ENCODE data around the gene POLR3H.
"Not testable (repeated sequence)": the region's sequence is repeated elsewhere in the genome, so short reads cannot be mapped to it uniquely, and the experiment has no call there.

POLR3H gene

DNA sequence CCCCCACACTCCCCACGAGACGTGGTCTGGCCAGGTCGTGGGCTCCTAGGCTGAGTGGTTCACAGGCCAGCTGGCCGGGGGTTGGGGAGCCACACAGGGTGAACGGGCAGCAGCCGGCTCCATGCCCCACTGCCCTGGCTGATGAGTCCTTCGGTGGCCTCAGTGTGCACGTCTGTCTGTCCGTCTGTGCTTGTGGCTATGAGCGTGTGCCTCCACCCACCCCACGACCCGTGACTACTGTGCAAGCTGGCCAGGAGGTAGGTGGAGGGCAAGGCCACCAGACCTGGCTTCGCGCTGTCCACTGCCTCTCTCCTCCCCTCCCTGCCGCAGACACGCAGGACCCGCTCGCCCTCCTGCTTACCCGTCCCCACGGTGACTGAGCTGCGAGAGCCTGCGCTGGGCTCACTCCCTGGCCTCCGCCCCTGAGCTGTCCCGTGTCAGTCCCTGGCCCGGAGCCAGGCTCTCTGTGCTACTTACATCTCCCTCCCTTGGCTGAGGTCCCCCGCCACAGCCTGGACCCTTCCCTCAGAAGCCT lies 30.6 kb upstream of the POLR3H start:
- Mint-ChIP-seq H3K4me1 (no peaks in the 10 kb centered on the region), H3K27me3 (peaks cover 5% of the 10 kb centered on the region), H3K36me3 (peaks cover 11% of the 10 kb centered on the region), H3K27ac (no peak overlapping the region), H3K4me3 (no peak overlapping the region), H3K9me3 (no peaks in the 10 kb centered on the region)
- CTCF ChIA-PET: interaction anchor here (1.4 kb wide), 1 partner anchor 15 kb away, joined by 3 read pairs; the partner anchor contains the start of gene PMM1
- DNase-seq: no peak

DNA sequence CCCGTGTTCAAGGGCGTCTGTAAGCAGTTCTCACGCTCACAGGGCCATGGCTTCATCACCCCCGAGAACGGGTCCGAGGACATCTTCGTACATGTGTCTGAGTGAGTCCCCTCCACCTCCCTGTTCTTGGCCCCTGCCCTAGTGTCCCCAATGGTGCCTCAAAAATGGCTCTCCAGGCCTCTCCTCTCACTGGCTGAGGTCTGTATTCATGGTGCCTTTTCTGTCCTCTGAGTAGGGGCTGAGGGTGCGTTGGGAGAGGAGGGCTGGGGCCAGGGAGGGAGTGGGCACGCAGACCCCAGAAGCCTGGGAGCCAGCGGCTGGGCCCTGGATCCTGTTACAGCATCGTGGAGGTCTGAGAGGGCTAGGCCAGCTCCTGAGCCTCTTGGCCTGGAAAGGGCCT lies 29.4 kb upstream of the POLR3H start:
- Mint-ChIP-seq H3K27me3 (peaks cover 12% of the 10 kb centered on the region), H3K9me3 (no peaks in the 10 kb centered on the region), H3K4me1 (no peaks in the 10 kb centered on the region), H3K36me3 (peaks cover 10% of the 10 kb centered on the region), H3K4me3 (no peak overlapping the region), H3K27ac (no peak overlapping the region)
- no peak for DNase-seq
- CTCF ChIA-PET: interaction anchor here (1.1 kb wide), 1 partner anchor 93 kb away, joined by 4 read pairs; no protein-coding TSS in a partner anchor

DNA sequence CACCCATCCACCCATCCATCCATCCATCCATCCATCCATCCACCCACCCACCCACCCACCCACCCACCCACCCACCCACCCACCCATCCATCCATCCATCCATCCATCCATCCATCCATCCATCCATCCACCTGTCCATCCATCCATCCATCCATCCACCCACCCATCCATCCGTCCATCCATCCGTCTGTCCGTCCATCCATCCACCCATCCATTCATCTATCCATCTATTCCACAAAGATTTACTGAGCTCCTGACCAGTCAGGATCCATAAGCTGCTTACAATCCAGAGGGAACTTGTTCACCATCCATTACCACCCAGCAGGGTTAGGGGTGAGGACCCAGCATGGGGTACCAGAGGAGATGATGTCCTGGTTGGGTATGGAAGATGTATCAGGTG lies 28.0 kb upstream of the POLR3H start:
- CTCF ChIA-PET, H3K27ac Mint-ChIP-seq: not testable (repeated sequence)

DNA sequence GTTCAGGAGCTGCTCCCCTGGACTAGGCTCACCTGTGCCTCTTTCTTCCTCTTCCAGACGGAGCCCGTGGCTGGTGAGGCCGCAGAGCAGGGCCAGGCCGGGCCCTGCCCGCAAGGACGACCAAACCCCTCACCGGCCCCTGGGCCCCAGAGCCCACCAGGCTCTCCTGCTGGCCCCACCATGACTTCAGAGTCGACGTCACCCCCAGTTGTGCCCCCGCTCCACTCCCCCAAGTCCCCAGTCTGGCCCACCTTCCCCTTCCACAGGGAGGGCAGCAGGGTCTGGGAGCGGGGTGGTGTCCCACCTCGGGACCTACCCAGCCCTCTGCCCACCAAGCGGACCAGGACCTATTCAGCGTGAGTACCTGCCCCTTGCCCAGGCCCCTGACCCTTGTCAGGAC lies 27.5 kb upstream of the POLR3H start:
- no peaks in the 10 kb centered on the region for H3K4me1 Mint-ChIP-seq
- no peaks in the 10 kb centered on the region for H3K9me3 Mint-ChIP-seq
- H3K36me3 Mint-ChIP-seq: peaks cover 2% of the 10 kb centered on the region
- no peak overlapping the region for H3K27ac Mint-ChIP-seq
- H3K27me3 Mint-ChIP-seq: peaks cover 27% of the 10 kb centered on the region
- CTCF ChIA-PET: no interaction called here
- no peak overlapping the region for H3K4me3 Mint-ChIP-seq
- DNase-seq: no peak

More for the DNA sequence above, 28.0 kb upstream of the POLR3H start:
- H3K4me1 Mint-ChIP-seq, DNase-seq, H3K4me3 Mint-ChIP-seq, H3K36me3 Mint-ChIP-seq, H3K9me3 Mint-ChIP-seq: not testable (repeated sequence)
- H3K27me3 Mint-ChIP-seq: peaks cover 26% of the 10 kb centered on the region

DNA sequence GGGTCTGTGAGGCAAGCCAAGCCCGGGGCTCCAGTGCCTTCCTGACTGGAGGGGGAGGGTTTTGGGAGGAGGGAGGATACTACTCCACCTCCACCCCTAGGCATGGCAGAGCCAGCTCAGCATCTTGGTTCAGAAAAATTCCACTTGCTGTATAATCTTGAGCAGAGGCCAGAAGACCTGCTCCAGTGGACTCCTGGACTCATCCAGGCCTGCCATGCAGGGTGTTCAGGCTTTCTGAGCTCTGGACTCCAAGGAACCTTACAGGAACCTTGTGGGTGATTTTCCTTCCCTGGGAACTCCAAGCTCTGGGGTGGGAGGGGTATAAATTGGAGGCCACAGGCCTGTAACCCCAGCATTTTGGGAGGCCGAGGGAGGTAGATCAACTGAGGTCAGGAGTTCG lies 26.0 kb upstream of the POLR3H start:
- H3K27me3 Mint-ChIP-seq: peaks cover 38% of the 10 kb centered on the region
- no peak overlapping the region for H3K4me3 Mint-ChIP-seq
- H3K4me1 Mint-ChIP-seq: peaks cover 2% of the 10 kb centered on the region
- DNase-seq: no peak
- CTCF ChIA-PET: no interaction called here
- H3K27ac Mint-ChIP-seq: no peak overlapping the region
- H3K9me3 Mint-ChIP-seq: no peaks in the 10 kb centered on the region
- no peaks in the 10 kb centered on the region for H3K36me3 Mint-ChIP-seq

DNA sequence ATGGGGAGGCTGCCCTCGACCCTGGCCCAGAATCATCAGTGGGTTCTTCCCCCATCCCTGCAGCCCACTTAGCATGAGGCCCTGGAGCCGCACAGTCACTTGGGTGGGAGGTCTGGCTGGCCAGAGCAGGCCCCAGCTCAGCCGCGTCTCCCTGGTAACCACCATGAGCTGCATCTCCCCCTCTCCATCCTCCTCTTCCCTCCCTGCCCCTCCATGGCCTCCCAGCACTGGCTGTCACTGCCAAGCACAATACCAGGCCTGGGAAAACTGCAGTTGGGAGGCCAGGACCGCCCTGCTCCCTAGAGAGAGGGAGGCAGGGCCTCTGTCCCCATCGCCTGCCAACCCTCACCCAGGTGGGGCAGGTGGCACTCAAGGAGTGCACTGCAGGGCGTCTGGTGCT lies 24.5 kb upstream of the POLR3H start:
- CTCF ChIA-PET: interaction anchor here (0.9 to 1.5 kb wide), 2 partner anchors 25 to 30 kb away, joined by 3 to 4 read pairs; partner anchors contain the start of gene POLR3H

DNA sequence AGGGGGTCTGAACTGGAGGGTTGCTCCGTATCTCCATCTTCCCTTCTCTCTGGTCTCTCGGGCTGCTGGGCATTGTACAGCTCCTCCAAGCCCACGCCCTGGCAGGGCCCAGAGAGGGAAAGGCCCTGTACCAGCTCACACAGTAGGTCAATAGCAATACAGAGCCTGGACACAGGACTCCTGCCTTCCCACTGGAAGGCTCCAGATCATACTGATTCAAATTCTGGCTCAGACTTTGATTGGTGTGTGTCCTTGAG lies 23.2 kb upstream of the POLR3H start:
- no peak overlapping the region for H3K4me3 Mint-ChIP-seq
- H3K36me3 Mint-ChIP-seq: no peaks in the 10 kb centered on the region
- H3K27me3 Mint-ChIP-seq: peaks cover 45% of the 10 kb centered on the region
- no peak overlapping the region for H3K27ac Mint-ChIP-seq
- DNase-seq: no peak
- CTCF ChIA-PET: interaction anchor here (1.2 kb wide), 1 partner anchor 10 kb away, joined by 3 read pairs; no protein-coding TSS in a partner anchor
- H3K9me3 Mint-ChIP-seq: no peaks in the 10 kb centered on the region
- H3K4me1 Mint-ChIP-seq: peaks cover 2% of the 10 kb centered on the region

More for the DNA sequence above, 24.5 kb upstream of the POLR3H start:
- H3K36me3 Mint-ChIP-seq: no peaks in the 10 kb centered on the region
- no peak overlapping the region for H3K27ac Mint-ChIP-seq
- no peak overlapping the region for H3K4me3 Mint-ChIP-seq
- H3K27me3 Mint-ChIP-seq: peaks cover 38% of the 10 kb centered on the region
- peaks cover 2% of the 10 kb centered on the region for H3K4me1 Mint-ChIP-seq
- no peak for DNase-seq
- no peaks in the 10 kb centered on the region for H3K9me3 Mint-ChIP-seq

DNA sequence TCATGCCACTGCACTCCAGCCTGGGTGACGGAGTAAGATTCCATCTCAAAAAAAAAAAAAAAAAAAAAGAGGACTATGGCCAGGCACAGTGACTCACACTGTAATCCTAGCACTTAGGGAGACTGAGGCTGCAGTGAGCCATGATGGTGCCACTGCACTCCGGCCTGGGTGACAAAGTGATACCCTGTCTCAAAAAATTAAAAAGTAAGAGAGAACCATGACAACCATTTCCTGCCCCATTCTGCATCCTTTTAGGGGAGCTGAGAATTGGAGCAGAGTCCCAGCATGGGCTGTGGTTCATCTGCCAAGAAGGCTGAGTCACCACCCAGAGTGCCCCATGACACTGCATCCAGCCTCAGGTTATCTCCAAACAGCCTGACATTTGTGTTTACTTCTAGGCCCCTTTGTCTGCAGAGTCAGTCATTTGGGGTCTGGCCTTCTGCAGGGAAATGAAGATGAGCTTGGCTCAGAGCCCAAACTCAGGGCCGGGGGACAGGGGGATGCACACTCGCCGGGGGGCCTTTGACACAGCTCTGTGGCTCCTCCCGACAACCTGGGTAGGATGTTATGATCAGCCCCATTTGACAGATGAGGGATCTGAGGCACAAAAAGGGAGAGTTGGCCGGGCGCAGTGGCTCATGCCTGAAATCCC lies 21.3 kb upstream of the POLR3H start:
- DNase-seq: peak; percentile 45
- no peak overlapping the region for H3K4me3 Mint-ChIP-seq
- peaks cover 64% of the 10 kb centered on the region for H3K27me3 Mint-ChIP-seq
- H3K27ac Mint-ChIP-seq: no peak overlapping the region
- peaks cover 2% of the 10 kb centered on the region for H3K4me1 Mint-ChIP-seq
- H3K9me3 Mint-ChIP-seq: no peaks in the 10 kb centered on the region
- CTCF ChIA-PET: interaction anchor here (0.6 to 1.0 kb wide), 2 partner anchors 14 kb away, joined by 3 read pairs; no protein-coding TSS in a partner anchor
- H3K36me3 Mint-ChIP-seq: no peaks in the 10 kb centered on the region

DNA sequence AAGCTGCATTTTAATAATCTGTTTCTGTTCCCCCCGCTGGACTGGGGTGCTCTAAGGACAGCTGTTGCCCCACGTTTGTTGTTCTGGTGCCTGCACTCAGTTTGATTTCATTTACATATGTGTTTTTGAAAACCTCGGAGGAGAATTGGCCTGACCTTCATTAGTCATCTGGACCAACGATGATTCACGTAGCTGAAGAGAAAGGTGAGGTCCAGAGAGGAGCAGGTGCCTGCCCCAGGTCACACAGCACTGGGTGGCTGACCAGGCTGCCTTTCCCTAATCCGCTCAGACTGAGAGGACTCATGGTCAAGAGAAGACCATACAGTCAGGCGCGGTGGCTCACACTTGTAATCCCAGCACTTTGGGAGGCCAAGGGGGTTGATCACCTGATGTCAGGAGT lies 20.3 kb upstream of the POLR3H start:
- no peaks in the 10 kb centered on the region for H3K36me3 Mint-ChIP-seq
- H3K4me1 Mint-ChIP-seq: peaks cover 2% of the 10 kb centered on the region
- CTCF ChIA-PET: interaction anchor here (0.6 kb wide), 1 partner anchor 13 kb away, joined by 3 read pairs; no protein-coding TSS in a partner anchor
- DNase-seq: no peak
- H3K27me3 Mint-ChIP-seq: peaks cover 68% of the 10 kb centered on the region
- no peak overlapping the region for H3K27ac Mint-ChIP-seq
- H3K9me3 Mint-ChIP-seq: no peaks in the 10 kb centered on the region
- no peak overlapping the region for H3K4me3 Mint-ChIP-seq

DNA sequence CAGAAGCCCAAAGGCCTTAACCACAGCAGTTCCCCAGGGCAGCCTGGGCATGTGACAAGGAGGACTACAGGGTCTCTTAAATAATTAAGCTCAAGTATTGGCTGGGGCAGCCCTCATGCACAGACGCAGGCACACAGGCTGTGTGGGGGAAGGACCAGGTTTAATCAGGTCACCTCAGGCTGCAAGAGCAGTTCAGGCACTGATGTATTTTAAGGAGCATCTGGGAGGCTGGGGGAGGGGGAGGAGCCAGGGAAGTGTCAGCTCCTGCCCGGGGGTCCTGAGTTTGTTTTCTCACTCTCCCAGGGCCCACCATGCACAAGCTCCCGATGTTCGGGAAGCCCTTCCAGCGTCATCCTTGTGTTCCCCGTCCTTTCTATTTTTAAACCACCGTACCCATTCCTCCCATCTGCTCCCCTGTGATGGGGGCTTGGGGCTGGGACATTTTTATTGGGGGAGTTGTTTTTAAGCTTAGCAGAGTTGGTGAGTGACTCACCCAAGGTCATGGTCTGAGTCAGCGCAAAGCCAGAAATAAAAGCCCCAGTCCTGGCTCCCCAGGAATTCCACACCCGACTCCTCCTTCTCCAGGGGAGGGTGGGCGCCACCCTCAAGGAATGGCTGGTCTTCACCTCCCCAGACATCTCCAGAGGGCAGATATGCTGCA lies 18.9 kb upstream of the POLR3H start:
- Mint-ChIP-seq H3K27ac (no peak overlapping the region), H3K4me3 (no peak overlapping the region), H3K36me3 (no peaks in the 10 kb centered on the region), H3K9me3 (no peaks in the 10 kb centered on the region), H3K27me3 (peaks cover 70% of the 10 kb centered on the region), H3K4me1 (peaks cover 2% of the 10 kb centered on the region)
- no peak for DNase-seq
- CTCF ChIA-PET: no interaction called here

DNA sequence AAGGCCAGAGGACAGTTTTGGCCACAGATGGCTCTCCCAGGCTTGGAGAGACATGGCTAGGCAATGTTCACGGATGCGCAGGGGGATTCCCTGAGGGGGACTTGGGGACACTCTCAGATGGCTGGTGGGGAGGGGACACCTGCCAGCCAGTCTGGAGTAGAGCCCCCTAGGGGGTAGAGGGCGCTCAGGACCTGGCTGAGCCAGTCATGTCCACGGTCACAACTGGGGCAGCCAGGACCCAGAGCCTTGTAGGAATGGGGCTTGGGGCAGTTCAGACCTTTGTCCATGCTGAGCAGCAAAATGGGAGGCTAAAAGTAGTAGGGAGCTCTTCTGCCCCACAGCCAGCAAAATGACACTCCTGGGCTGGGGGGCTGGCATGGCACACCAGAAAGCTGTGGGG lies 18.2 kb upstream of the POLR3H start:
- no peaks in the 10 kb centered on the region for H3K9me3 Mint-ChIP-seq
- H3K27ac Mint-ChIP-seq: no peak overlapping the region
- H3K27me3 Mint-ChIP-seq: peaks cover 70% of the 10 kb centered on the region
- no peak overlapping the region for H3K4me3 Mint-ChIP-seq
- DNase-seq: no peak
- CTCF ChIA-PET: no interaction called here
- H3K36me3 Mint-ChIP-seq: no peaks in the 10 kb centered on the region
- peaks cover 5% of the 10 kb centered on the region for H3K4me1 Mint-ChIP-seq

DNA sequence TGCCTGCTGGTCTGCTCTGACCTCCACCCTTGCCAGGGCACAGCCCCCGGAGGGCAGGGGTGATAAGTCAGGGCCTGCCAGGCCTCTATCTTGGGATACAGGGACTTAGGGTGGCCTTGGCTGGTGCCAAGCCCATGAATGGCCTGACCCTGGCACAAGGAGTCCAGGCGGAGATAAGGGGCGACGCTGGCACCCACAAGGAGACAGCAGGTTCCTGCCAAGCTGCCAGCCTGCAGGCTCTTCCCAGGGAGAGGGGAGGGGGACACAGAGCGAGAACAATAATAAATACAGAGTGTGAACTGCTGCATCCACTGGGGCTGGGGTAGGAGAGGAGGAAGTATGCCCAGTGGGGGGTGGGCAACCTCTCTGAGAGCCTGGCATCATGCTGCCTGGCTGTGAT lies 17.5 kb upstream of the POLR3H start:
- H3K27ac Mint-ChIP-seq: no peak overlapping the region
- peaks cover 8% of the 10 kb centered on the region for H3K4me1 Mint-ChIP-seq
- H3K36me3 Mint-ChIP-seq: no peaks in the 10 kb centered on the region
- no peak for DNase-seq
- CTCF ChIA-PET: no interaction called here
- H3K4me3 Mint-ChIP-seq: no peak overlapping the region
- no peaks in the 10 kb centered on the region for H3K9me3 Mint-ChIP-seq
- peaks cover 75% of the 10 kb centered on the region for H3K27me3 Mint-ChIP-seq

DNA sequence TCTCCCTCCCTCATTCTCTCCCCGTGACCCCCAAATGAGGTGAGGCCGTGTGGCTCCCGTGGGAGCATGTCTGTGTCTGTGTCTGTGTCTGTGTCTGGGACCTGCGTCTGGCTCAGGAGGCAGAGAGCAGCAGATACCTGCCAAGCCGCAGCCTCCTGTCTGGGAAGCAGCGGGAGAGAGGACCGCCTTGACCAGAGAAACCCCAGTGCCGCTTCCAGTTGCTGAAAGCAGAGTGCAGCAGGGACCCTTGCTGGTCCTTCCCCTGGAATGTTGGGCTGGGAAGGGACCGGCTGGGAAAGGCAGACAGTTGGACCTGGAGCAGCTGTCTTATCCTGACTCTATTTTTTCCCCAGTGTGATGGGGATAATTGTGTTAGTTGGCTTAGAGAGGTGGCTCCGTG lies 17.1 kb upstream of the POLR3H start:
- no peak for DNase-seq
- CTCF ChIA-PET: interaction anchor here (0.5 kb wide), 1 partner anchor 157 kb away, joined by 3 read pairs; no protein-coding TSS in a partner anchor
- no peak overlapping the region for H3K27ac Mint-ChIP-seq
- no peaks in the 10 kb centered on the region for H3K9me3 Mint-ChIP-seq
- H3K4me1 Mint-ChIP-seq: peaks cover 8% of the 10 kb centered on the region
- no peaks in the 10 kb centered on the region for H3K36me3 Mint-ChIP-seq
- H3K4me3 Mint-ChIP-seq: no peak overlapping the region
- H3K27me3 Mint-ChIP-seq: peaks cover 75% of the 10 kb centered on the region

DNA sequence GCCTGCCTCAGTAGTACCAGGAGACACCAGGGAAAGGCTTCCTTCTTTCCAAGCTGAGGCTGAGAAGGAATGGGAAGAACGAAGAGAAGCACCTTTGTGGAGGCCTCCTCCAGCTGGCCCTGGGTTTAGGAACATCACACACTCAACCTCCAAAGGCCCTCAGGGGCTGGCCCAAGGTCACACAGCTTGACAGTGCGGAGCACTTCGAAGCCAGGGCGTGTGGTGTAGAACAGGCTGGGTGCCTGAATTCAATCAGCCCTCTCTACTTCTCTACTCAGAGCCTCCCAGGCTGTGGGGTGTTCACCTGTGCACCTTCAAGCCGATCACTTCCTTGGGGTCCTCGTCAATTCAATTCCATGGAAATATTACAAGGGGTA lies 15.8 kb upstream of the POLR3H start:
- Mint-ChIP-seq H3K9me3 (no peaks in the 10 kb centered on the region), H3K4me3 (no peak overlapping the region), H3K27me3 (peaks cover 76% of the 10 kb centered on the region), H3K4me1 (peaks cover 6% of the 10 kb centered on the region), H3K27ac (no peak overlapping the region), H3K36me3 (no peaks in the 10 kb centered on the region)
- DNase-seq: no peak
- CTCF ChIA-PET: no interaction called here

DNA sequence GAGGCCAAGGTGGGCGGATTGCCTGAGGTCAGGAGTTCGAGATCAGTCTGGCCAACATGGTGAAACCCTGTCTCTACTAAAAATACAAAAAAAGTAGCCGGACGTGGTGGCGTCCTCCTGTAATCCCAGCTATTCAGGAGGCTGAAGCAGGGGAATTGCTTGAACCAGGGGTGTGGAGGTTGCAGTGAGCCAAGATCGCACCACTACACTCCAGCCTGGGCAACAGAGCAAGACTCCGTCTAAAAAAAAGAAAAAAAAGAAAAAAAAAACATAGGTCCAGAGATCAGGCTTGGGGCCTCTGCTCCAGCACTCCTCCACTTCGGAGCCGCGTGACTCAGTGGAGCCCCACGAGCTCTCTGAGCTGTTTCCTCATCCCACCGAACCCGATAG lies 14.0 kb upstream of the POLR3H start:
- peaks cover 82% of the 10 kb centered on the region for H3K27me3 Mint-ChIP-seq
- H3K9me3 Mint-ChIP-seq, CTCF ChIA-PET: not testable (repeated sequence)

More for the DNA sequence above, 14.0 kb upstream of the POLR3H start:
- H3K36me3 Mint-ChIP-seq, DNase-seq, H3K27ac Mint-ChIP-seq, H3K4me3 Mint-ChIP-seq, H3K4me1 Mint-ChIP-seq: not testable (repeated sequence)

All from activated naive CD4-positive, alpha-beta T cell treated with anti-CD3 and anti-CD28 coated beads, Interleukin-2, amount 10 ng/mL, durations not matched to agents 7 days and 5 days (primary cell).